Activated T-helper 1 cell treated with anti-CD3 and anti-CD28 coated beads, Interleukin-12 subunit alpha, Interleukin-12 subunit beta, Interleukin-2, Interleukin-4 antibody, amounts not matched to agents 30 ng/mL and 10 ng/mL and 1 ng/mL, durations not matched to agents 14 hours and 24 hours and 36 hours (primary cell): Measurements from ENCODE around the gene PRAMEF17. TPM values are rescaled to one million over a fixed set of nuclear protein-coding genes. Genes with fewer than 3 reads are reported as not detected.
"Not testable (repeated sequence)": the region's sequence is repeated elsewhere in the genome, so short reads cannot be mapped to it uniquely, and the experiment has no call there.

ENCODE experiments used
- DNase-seq: peaks from one replicate; pipeline ENCODE4 v3.0.0; 2021; ENCODE audit warnings: low spot score
- H3K27ac Mint-ChIP-seq: one replicate; pipeline ENCODE4 v1.8.0; 2021; ENCODE audit warnings: mild to moderate bottlenecking, mixed read lengths
- H3K27me3 Mint-ChIP-seq: one replicate; pipeline ENCODE4 v1.8.0; 2022; ENCODE audit warnings: mild to moderate bottlenecking, moderate library complexity, mixed read lengths; ENCODE audit not compliant: insufficient read depth
- H3K36me3 Mint-ChIP-seq: one replicate; pipeline ENCODE4 v1.8.0; 2021; ENCODE audit warnings: low read depth, mixed read lengths
- H3K4me1 Mint-ChIP-seq: one replicate; pipeline ENCODE4 v1.8.0; 2021; ENCODE audit warnings: low read depth, mixed read lengths
- H3K4me3 Mint-ChIP-seq: one replicate; pipeline ENCODE4 v1.8.0; 2021; ENCODE audit warnings: mild to moderate bottlenecking, moderate library complexity, mixed read lengths
- H3K9me3 Mint-ChIP-seq: one replicate; pipeline ENCODE4 v1.8.0; 2021; ENCODE audit warnings: mixed read lengths
- intact Hi-C: fragments of 100-400 bp; cut with micrococcal nuclease; formaldehyde crosslinking; loops from one replicate; pipeline ENCODE4 v1.15.1; 2024
- total RNA-seq: library from RNA; stranded (reverse); gene quantifications from 2 replicates; pipeline ENCODE4 v1.2.3, GENCODE V29; 2022

The PRAMEF17 gene
- total RNA-seq, result not detected in 2 replicates

- H3K9me3 Mint-ChIP-seq, H3K4me3 Mint-ChIP-seq, H3K36me3 Mint-ChIP-seq, intact Hi-C loops, DNase-seq, H3K27ac Mint-ChIP-seq, H3K4me1 Mint-ChIP-seq, H3K27me3 Mint-ChIP-seq: not testable (repeated sequence)
Measured at GRCh38 chr1:13389332-13389731, at the start of gene PRAMEF17. PRAMEF17 (plus strand) TSS chr1:13389632; CDS start chr1:13389658, 26 bp downstream.

DNA sequence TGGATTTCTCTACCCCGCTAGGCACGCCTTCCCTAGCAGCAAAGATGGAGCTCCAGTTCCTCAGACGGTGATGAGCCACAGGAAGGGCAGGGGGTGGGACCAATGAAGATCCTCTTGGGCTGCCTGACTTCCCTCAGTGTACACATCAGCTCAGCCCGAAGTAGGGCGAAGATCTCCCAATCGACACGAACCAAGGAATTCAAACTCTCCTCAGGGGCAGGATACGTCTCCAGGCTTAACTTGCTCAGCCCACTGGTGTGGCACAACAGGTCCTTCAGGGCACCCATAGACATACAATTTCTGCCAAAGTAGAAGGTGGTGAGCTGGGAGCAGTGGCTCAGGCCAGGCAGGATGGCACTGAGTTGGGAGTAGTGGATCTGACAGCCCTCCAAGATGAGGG, 46.9 kb upstream of the PRAMEF17 start:
- H3K9me3 Mint-ChIP-seq, H3K36me3 Mint-ChIP-seq, H3K27me3 Mint-ChIP-seq, DNase-seq, intact Hi-C loops, H3K4me3 Mint-ChIP-seq, H3K27ac Mint-ChIP-seq, H3K4me1 Mint-ChIP-seq: not testable (repeated sequence)

DNA sequence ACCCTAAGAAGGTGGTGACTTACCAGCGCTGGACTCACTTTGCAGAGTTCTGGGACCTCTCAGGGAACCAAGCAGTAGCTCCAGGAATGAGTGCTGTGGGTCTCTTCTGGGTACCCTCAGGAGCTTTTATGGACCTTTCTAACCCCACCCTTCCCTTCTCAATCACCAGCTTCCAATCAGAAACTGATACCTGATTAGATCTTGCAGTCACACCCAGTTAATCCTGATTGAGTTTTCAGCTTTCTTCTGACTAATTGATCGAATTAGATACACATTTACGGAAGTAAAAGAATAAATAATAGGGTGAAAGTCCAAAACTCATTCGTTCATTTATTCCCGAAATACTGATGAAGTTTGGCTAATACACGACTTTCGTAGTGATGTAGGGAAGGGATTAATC, 42.4 kb upstream of the PRAMEF17 start, which contains the start of gene PRAMEF14:
TSS of gene PRAMEF14 (minus strand) at position 101 of the 400 bp plus-strand sequence. CDS start 1,820 bp downstream, outside the sequence.
- H3K4me3 Mint-ChIP-seq, H3K9me3 Mint-ChIP-seq, DNase-seq, H3K4me1 Mint-ChIP-seq, intact Hi-C loops, H3K36me3 Mint-ChIP-seq, H3K27me3 Mint-ChIP-seq, H3K27ac Mint-ChIP-seq: not testable (repeated sequence)

GRCh38 chr1:13353476-13353875, 36.0 kb upstream of the PRAMEF17 start:
- intact Hi-C loops, H3K4me3 Mint-ChIP-seq, H3K27me3 Mint-ChIP-seq, DNase-seq, H3K4me1 Mint-ChIP-seq, H3K27ac Mint-ChIP-seq, H3K9me3 Mint-ChIP-seq, H3K36me3 Mint-ChIP-seq: not testable (repeated sequence)

DNA sequence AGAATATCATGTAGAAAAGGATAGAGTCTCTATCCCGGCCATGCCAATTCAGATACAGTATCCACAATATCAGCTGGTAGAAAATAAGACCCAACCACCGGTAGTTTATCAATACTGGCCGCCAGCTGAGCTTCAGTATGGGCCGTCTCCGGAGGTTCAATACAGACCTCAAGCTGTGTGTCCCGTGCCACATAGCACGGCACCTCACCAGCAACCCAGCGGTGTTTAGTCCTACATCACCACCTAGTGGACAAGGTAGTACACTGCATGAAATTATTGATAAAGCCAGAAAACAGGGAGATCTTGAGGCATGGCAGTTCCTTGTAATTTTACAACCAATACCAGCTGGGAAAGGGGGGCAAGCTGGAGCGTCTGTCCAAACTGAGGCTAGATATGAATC, 35.0 kb upstream of the PRAMEF17 start:
- H3K27ac Mint-ChIP-seq, DNase-seq, H3K4me3 Mint-ChIP-seq, intact Hi-C loops, H3K9me3 Mint-ChIP-seq, H3K27me3 Mint-ChIP-seq, H3K36me3 Mint-ChIP-seq, H3K4me1 Mint-ChIP-seq: not testable (repeated sequence)

GRCh38 chr1:13356774-13357173, 32.7 kb upstream of the PRAMEF17 start:
- H3K27me3 Mint-ChIP-seq, H3K4me1 Mint-ChIP-seq, H3K36me3 Mint-ChIP-seq, H3K4me3 Mint-ChIP-seq, DNase-seq, intact Hi-C loops, H3K9me3 Mint-ChIP-seq, H3K27ac Mint-ChIP-seq: not testable (repeated sequence)

DNA sequence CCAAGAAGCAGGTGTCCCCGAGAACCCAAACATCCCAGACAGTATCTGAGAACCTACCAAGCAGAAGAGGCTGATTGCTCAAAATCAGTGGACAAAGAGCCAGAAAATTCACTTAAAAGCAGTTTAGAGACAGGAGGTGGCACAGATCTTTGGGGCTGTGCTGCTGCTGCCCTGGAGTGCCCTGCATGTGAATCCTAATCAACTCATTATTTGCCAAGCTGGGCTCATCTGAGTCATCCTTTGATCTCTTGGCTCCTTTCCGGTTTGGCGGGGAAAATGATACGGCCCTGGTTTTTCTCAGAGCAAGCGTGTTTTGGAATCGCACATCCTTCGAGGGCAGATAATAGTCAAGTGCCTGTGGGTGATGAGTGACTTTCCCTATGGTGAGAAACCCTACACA, 27.1 kb upstream of the PRAMEF17 start:
- H3K27ac Mint-ChIP-seq, H3K27me3 Mint-ChIP-seq, H3K9me3 Mint-ChIP-seq, DNase-seq, H3K4me3 Mint-ChIP-seq, intact Hi-C loops, H3K36me3 Mint-ChIP-seq, H3K4me1 Mint-ChIP-seq: not testable (repeated sequence)

GRCh38 chr1:13364928-13365327, 24.5 kb upstream of the PRAMEF17 start:
- H3K4me1 Mint-ChIP-seq, H3K27ac Mint-ChIP-seq, intact Hi-C loops, H3K4me3 Mint-ChIP-seq, DNase-seq, H3K36me3 Mint-ChIP-seq, H3K9me3 Mint-ChIP-seq, H3K27me3 Mint-ChIP-seq: not testable (repeated sequence)

- H3K9me3 Mint-ChIP-seq, DNase-seq, H3K4me1 Mint-ChIP-seq, H3K27ac Mint-ChIP-seq, H3K27me3 Mint-ChIP-seq, intact Hi-C loops, H3K4me3 Mint-ChIP-seq, H3K36me3 Mint-ChIP-seq: not testable (repeated sequence)
Measured at GRCh38 chr1:13366536-13366935, 22.9 kb upstream of the PRAMEF17 start.

DNA sequence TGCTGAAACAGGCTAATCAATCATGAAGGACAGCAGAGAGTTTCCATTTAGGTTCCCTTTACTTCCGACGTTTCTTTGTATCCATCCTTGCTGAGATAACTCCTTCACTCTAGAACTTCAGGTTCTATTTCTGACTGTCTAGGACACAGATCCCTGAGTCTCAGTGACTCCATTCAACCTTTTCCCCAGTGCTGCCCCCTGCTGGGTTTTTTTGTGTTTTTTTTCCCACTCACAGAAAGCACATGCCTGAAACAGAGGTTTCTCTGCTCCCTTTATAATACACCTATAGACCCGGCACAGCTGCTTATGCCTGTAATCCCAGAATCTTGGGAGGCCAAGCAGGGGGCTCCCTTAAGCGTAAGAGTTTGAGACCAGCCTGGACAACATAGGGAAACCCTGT, 20.9 kb upstream of the PRAMEF17 start:
- H3K9me3 Mint-ChIP-seq, H3K4me3 Mint-ChIP-seq, intact Hi-C loops, H3K27ac Mint-ChIP-seq, H3K27me3 Mint-ChIP-seq, H3K36me3 Mint-ChIP-seq, H3K4me1 Mint-ChIP-seq, DNase-seq: not testable (repeated sequence)

GRCh38 chr1:13378983-13379382, 10.4 kb upstream of the PRAMEF17 start:
- H3K4me3 Mint-ChIP-seq, H3K36me3 Mint-ChIP-seq, H3K27ac Mint-ChIP-seq, H3K4me1 Mint-ChIP-seq, H3K9me3 Mint-ChIP-seq, intact Hi-C loops, H3K27me3 Mint-ChIP-seq, DNase-seq: not testable (repeated sequence)

- H3K9me3 Mint-ChIP-seq, H3K4me1 Mint-ChIP-seq, DNase-seq, H3K4me3 Mint-ChIP-seq, H3K27me3 Mint-ChIP-seq, H3K36me3 Mint-ChIP-seq, H3K27ac Mint-ChIP-seq, intact Hi-C loops: not testable (repeated sequence)
Measured at GRCh38 chr1:13380380-13380779, 9.1 kb upstream of the PRAMEF17 start.

DNA sequence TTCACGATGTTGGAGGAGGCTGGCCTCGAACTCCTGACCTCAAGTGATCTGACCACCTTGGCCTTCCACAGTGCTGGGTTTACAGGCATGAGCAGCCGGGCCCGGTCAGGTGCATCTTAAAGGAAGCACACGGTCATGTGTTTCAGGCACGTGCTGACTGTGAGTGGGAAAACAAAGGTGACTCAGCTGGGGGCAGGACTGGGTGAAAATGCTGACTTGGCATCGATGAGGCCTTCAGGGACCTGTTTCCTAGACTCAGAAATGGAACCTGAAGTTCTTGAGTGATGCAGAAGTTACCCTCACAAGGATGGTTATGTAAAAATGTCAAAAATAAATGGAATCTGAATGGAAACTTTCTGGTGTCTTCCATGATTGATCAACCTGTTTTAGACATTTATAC, 3.6 kb downstream of the PRAMEF17 start:
- H3K36me3 Mint-ChIP-seq, H3K27me3 Mint-ChIP-seq, H3K27ac Mint-ChIP-seq, intact Hi-C loops, H3K4me1 Mint-ChIP-seq, DNase-seq, H3K9me3 Mint-ChIP-seq, H3K4me3 Mint-ChIP-seq: not testable (repeated sequence)

- DNase-seq, H3K27me3 Mint-ChIP-seq, H3K4me1 Mint-ChIP-seq, H3K9me3 Mint-ChIP-seq, H3K27ac Mint-ChIP-seq, H3K36me3 Mint-ChIP-seq, H3K4me3 Mint-ChIP-seq, intact Hi-C loops: not testable (repeated sequence)
Measured at GRCh38 chr1:13394761-13395160, 5.3 kb downstream of the PRAMEF17 start.
